ENCODE data around the gene PTPRN2.
"Not testable (repeated sequence)": the region's sequence is repeated elsewhere in the genome, so short reads cannot be mapped to it uniquely, and the experiment has no call there.

PTPRN2 gene

GRCh38 chr7:157593541-157593940 is 994.1 kb downstream of the PTPRN2 start:
- no peak for DNase-seq

- DNase-seq: not testable (repeated sequence)
These were observed 994.8 kb downstream of the PTPRN2 start for GRCh38 chr7:157592636-157593320.

- no peak for DNase-seq
These were observed 997.1 kb downstream of the PTPRN2 start for GRCh38 chr7:157590526-157590925.

- no peak for DNase-seq
These were observed 997.9 kb downstream of the PTPRN2 start for GRCh38 chr7:157589680-157590079.

- DNase-seq: no peak
These were observed 999.6 kb downstream of the PTPRN2 start for GRCh38 chr7:157587805-157588560.

GRCh38 chr7:157587051-157587804 is 1000.4 kb downstream of the PTPRN2 start:
- DNase-seq: no peak

- DNase-seq: no peak
These were observed 1001.1 kb downstream of the PTPRN2 start for GRCh38 chr7:157586426-157586955.

- no peak for DNase-seq
These were observed 1002.3 kb downstream of the PTPRN2 start for GRCh38 chr7:157585113-157585861.

GRCh38 chr7:157584420-157584819 is 1003.2 kb downstream of the PTPRN2 start:
- no peak for DNase-seq

- DNase-seq: no peak
These were observed 1005.9 kb downstream of the PTPRN2 start for GRCh38 chr7:157581740-157582139.

GRCh38 chr7:157580324-157580723 is 1007.3 kb downstream of the PTPRN2 start:
- no peak for DNase-seq

- no peak for DNase-seq
These were observed 1008.2 kb downstream of the PTPRN2 start for GRCh38 chr7:157579425-157579824.

GRCh38 chr7:157577796-157578339 is 1009.8 kb downstream of the PTPRN2 start:
- DNase-seq: no peak

- no peak for DNase-seq
These were observed 1010.6 kb downstream of the PTPRN2 start for GRCh38 chr7:157577061-157577460.

GRCh38 chr7:157576415-157576814 is 1011.2 kb downstream of the PTPRN2 start:
- DNase-seq: no peak

- DNase-seq: no peak
These were observed 1011.8 kb downstream of the PTPRN2 start for GRCh38 chr7:157575777-157576176.

GRCh38 chr7:157574914-157575586 is 1012.6 kb downstream of the PTPRN2 start:
- no peak for DNase-seq

GRCh38 chr7:157574120-157574825 is 1013.4 kb downstream of the PTPRN2 start:
- no peak for DNase-seq

- DNase-seq: no peak
These were observed 1014.4 kb downstream of the PTPRN2 start for GRCh38 chr7:157573244-157573643.

GRCh38 chr7:157572622-157573021 is 1015.0 kb downstream of the PTPRN2 start:
- no peak for DNase-seq
